Tibial artery (tissue), 4 donors: Measurements from ENCODE around the gene HACD3.
"Not testable (repeated sequence)": the region's sequence is repeated elsewhere in the genome, so short reads cannot be mapped to it uniquely, and the experiment has no call there.

Source experiments
- DNase-seq, 2 donors: peaks; one replicate each; pipeline ENCODE4 v3.0.0-alpha.2; 2019
- H3K27ac ChIP-seq, 2 donors: fragments of 200-600 bp; sonication (generic) in 1 of 2; 1 replicate in 1 of 2; 2 replicates in 1 of 2; pipeline ENCODE4 v1.5.1; 2018 to 2019; ENCODE audit warnings: mild to moderate bottlenecking in 1 of 2
- H3K27me3 ChIP-seq, 2 donors: fragments of 200-600 bp; sonication (generic) in 1 of 2; one replicate each; pipeline versions ENCODE4 v1.5.1 to v1.6.0; 2016 to 2019
- H3K36me3 ChIP-seq, 3 donors: fragments of 200-600 bp; sonication (generic) in 2 of 3; one replicate each; pipeline ENCODE4 v1.5.1; 2016 to 2019; ENCODE audit warnings: mild to moderate bottlenecking in 2 of 3
- H3K4me1 ChIP-seq, 4 donors: fragments of 200-600 bp; sonication (generic) in 2 of 4; 1 replicate in 3 of 4; 2 replicates in 1 of 4; pipeline ENCODE4 v1.5.1; 2016 to 2019
- H3K4me3 ChIP-seq, 2 donors: fragments of 200-600 bp; sonication (generic) in 1 of 2; 1 replicate in 1 of 2; 2 replicates in 1 of 2; pipeline ENCODE4 v1.5.1; 2018 to 2019; ENCODE audit warnings: mild to moderate bottlenecking in 2 of 2
- H3K9me3 ChIP-seq, 3 donors: fragments of 200-600 bp; sonication (generic) in 1 of 3; one replicate each; pipeline ENCODE4 v1.5.1; 2016 to 2019
- CTCF ChIP-seq, 2 experiments: fragments of 200-600 bp in 1 of 2; fragments of 450-650 bp in 1 of 2; IDR thresholded peaks; one replicate each; pipeline ENCODE4 v1.5.1; 2017 to 2019; ENCODE audit warnings: antibody characterized with exemption in 2 of 2, mild to moderate bottlenecking in 1 of 2, moderate library complexity in 1 of 2
- intact Hi-C: fragments of 100-400 bp; cut with DNase I; formaldehyde crosslinking; loops from one replicate; pipeline ENCODE4 v1.15.0; 2023; ENCODE audit warnings: low total_unique reads

HACD3 gene

GRCh38 chr15:65533057-65533756, 2.9 kb downstream of the HACD3 start:
- intact Hi-C loops = no loop called here
- Histone ChIP-seq H3K9me3 (no peaks in the 10 kb centered on the region), H3K4me1 (peaks cover 0 to 22% (median 9%) of the 10 kb centered on the region in 4 donors), H3K27ac (no peak overlapping the region), H3K4me3 (no peak overlapping the region), H3K27me3 (no peaks in the 10 kb centered on the region), H3K36me3 (no peaks in the 10 kb centered on the region)
- no peak for DNase-seq
- no peak for TF ChIP-seq CTCF (IDR thresholded peaks at IDR 0.05)

GRCh38 chr15:65535192-65535591, 4.9 kb downstream of the HACD3 start:
- H3K4me1 ChIP-seq = peaks cover 0 to 14% (median 6%) of the 10 kb centered on the region in 4 donors
- H3K36me3 ChIP-seq = no peaks in the 10 kb centered on the region
- intact Hi-C loops = no loop called here
- no peak for DNase-seq
- no peak for TF ChIP-seq CTCF (IDR thresholded peaks at IDR 0.05)
- H3K27me3 ChIP-seq = no peaks in the 10 kb centered on the region
- H3K4me3 ChIP-seq = no peak overlapping the region
- H3K9me3 ChIP-seq = no peaks in the 10 kb centered on the region
- no peak overlapping the region for H3K27ac ChIP-seq

- no peak overlapping the region for H3K4me3 ChIP-seq
- no peaks in the 10 kb centered on the region for H3K9me3 ChIP-seq
- no peaks in the 10 kb centered on the region for H3K36me3 ChIP-seq
- H3K27me3 ChIP-seq = no peaks in the 10 kb centered on the region
- H3K27ac ChIP-seq = no peak overlapping the region
- DNase-seq = no peak
- no peaks in the 10 kb centered on the region for H3K4me1 ChIP-seq
- intact Hi-C loops = no loop called here
- TF ChIP-seq CTCF (IDR thresholded peaks at IDR 0.05) = no peak
Observed at GRCh38 chr15:65540314-65540713, 10.1 kb downstream of the HACD3 start.

- H3K4me3 ChIP-seq = no peak overlapping the region
- no peak for TF ChIP-seq CTCF (IDR thresholded peaks at IDR 0.05)
- H3K4me1 ChIP-seq = no peaks in the 10 kb centered on the region
- H3K9me3 ChIP-seq = no peaks in the 10 kb centered on the region
- H3K27me3 ChIP-seq = no peaks in the 10 kb centered on the region
- H3K36me3 ChIP-seq = no peaks in the 10 kb centered on the region
- H3K27ac ChIP-seq = no peak overlapping the region
- no peak for DNase-seq
- intact Hi-C loops = no loop called here
Observed at GRCh38 chr15:65541231-65541820, 11.1 kb downstream of the HACD3 start.

GRCh38 chr15:65547841-65548240, 17.6 kb downstream of the HACD3 start:
- no peak for TF ChIP-seq CTCF (IDR thresholded peaks at IDR 0.05)
- H3K36me3 ChIP-seq = no peaks in the 10 kb centered on the region

GRCh38 chr15:65549288-65549687, 19.0 kb downstream of the HACD3 start:
- H3K4me3 ChIP-seq, H3K27me3 ChIP-seq, intact Hi-C loops, H3K9me3 ChIP-seq, H3K4me1 ChIP-seq, DNase-seq, H3K27ac ChIP-seq, H3K36me3 ChIP-seq: not testable (repeated sequence)

More at GRCh38 chr15:65547841-65548240, 17.6 kb downstream of the HACD3 start:
- H3K27me3 ChIP-seq = no peaks in the 10 kb centered on the region
- no peak overlapping the region for H3K4me3 ChIP-seq
- no peak overlapping the region for H3K27ac ChIP-seq
- H3K9me3 ChIP-seq = no peaks in the 10 kb centered on the region
- peaks cover 0 to 7% (median 0%) of the 10 kb centered on the region in 4 donors for H3K4me1 ChIP-seq
- intact Hi-C loops = no loop called here
- no peak for DNase-seq
